HFF-Myc (cell line): ENCODE results near the gene DYNC1LI1.

Source experiments
- DNase-seq: peaks from one replicate; pipeline ENCODE4 v3.0.0-alpha.2; 2011; ENCODE audit warnings: low read depth; ENCODE audit errors: extremely low read depth
- H3K4me3 ChIP-seq: replicated peaks from 2 replicates; pipeline ENCODE4 v1.5.1; 2011; ENCODE audit warnings: low read depth, mild to moderate bottlenecking, control low read depth, low read length
- CTCF ChIP-seq: IDR thresholded peaks from 2 replicates; pipeline ENCODE4 v1.5.1; 2012; ENCODE audit warnings: mild to moderate bottlenecking, low read depth, low read length, control low read depth; ENCODE audit errors: missing control alignments

Gene DYNC1LI1

GRCh38 chr3:32570421-32571191 is at the start of gene DYNC1LI1:
Gene DYNC1LI1, minus strand, starts transcription at chr3:32570858. Its CDS starts 88 bp downstream, at chr3:32570770.
- peak within 1 kb of the TSS; percentile 84 for H3K4me3 ChIP-seq
- TF ChIP-seq CTCF, result no peak
- peak; percentile 58 for DNase-seq

GRCh38 chr3:32619395-32619794 is 48.7 kb upstream of the DYNC1LI1 start:
- DNase-seq, result no peak
- H3K4me3 ChIP-seq, result no peak overlapping the region

GRCh38 chr3:32616267-32616962 is 45.8 kb upstream of the DYNC1LI1 start:
- no peak for TF ChIP-seq CTCF
- no peak for DNase-seq
- no peak overlapping the region for H3K4me3 ChIP-seq

More at GRCh38 chr3:32619395-32619794, 48.7 kb upstream of the DYNC1LI1 start:
- TF ChIP-seq CTCF, result no peak

- DNase-seq, result peak; percentile 56
- no peak for TF ChIP-seq CTCF
- H3K4me3 ChIP-seq, result no peak overlapping the region
Measured at GRCh38 chr3:32614956-32615355, 44.3 kb upstream of the DYNC1LI1 start.

- TF ChIP-seq CTCF, result no peak
- DNase-seq, result no peak
- no peak overlapping the region for H3K4me3 ChIP-seq
Measured at GRCh38 chr3:32613183-32613582, 42.5 kb upstream of the DYNC1LI1 start.

- DNase-seq, result no peak
- TF ChIP-seq CTCF, result no peak
- no peak overlapping the region for H3K4me3 ChIP-seq
Measured at GRCh38 chr3:32612547-32612946, 41.9 kb upstream of the DYNC1LI1 start.
